ENCODE data around the gene APPL2. TPM values are rescaled to one million over a fixed set of nuclear protein-coding genes. Genes with fewer than 3 reads are reported as not detected.

The APPL2 gene
- total RNA-seq, 2 experiments from 2014 or later = 13.9 to 17.2 TPM

GRCh38 chr12:105162174-105162573, 73.8 kb downstream of the APPL2 start:
- CTCF ChIA-PET = interaction anchor here (0.6 kb wide), 2 partner anchors 26 to 149 kb away, joined by 3 read pairs; no protein-coding TSS in a partner anchor

GRCh38 chr12:105158876-105159275, 77.1 kb downstream of the APPL2 start:
- Mint-ChIP-seq H3K9me3 (ENCODE audit: low read depth) (no peaks in the 10 kb centered on the region), H3K36me3 (ENCODE audit: low read depth) (peaks cover 34% of the 10 kb centered on the region), H3K27me3 (no peaks in the 10 kb centered on the region), H3K27ac (no peak overlapping the region), H3K4me1 (peaks cover 8% of the 10 kb centered on the region), H3K4me3 (no peak overlapping the region)
- POLR2A ChIA-PET = no interaction called here
- ATAC-seq (no peak), DNase-seq (no peak)
- CTCF ChIA-PET = no interaction called here
- intact Hi-C loops (cut with DNase I, micrococcal nuclease) = no loop called here

More at GRCh38 chr12:105162174-105162573, 73.8 kb downstream of the APPL2 start:
- Mint-ChIP-seq H3K4me1 (peaks cover 11% of the 10 kb centered on the region), H3K4me3 (no peak overlapping the region), H3K9me3 (ENCODE audit: low read depth) (no peaks in the 10 kb centered on the region), H3K27ac (no peak overlapping the region), H3K36me3 (ENCODE audit: low read depth) (peaks cover 29% of the 10 kb centered on the region), H3K27me3 (no peaks in the 10 kb centered on the region)
- POLR2A ChIA-PET = no interaction called here
- intact Hi-C loops (cut with DNase I, micrococcal nuclease) = no loop called here
- no peak for DNase-seq
- no peak for ATAC-seq

- POLR2A ChIA-PET = no interaction called here
- H3K4me1 Mint-ChIP-seq = peaks cover 6% of the 10 kb centered on the region
- H3K27me3 Mint-ChIP-seq = no peaks in the 10 kb centered on the region
- ATAC-seq (no peak), DNase-seq (no peak)
- peaks cover 35% of the 10 kb centered on the region for H3K36me3 Mint-ChIP-seq (ENCODE audit: low read depth)
- CTCF ChIA-PET = no interaction called here
- H3K9me3 Mint-ChIP-seq (ENCODE audit: low read depth) = no peaks in the 10 kb centered on the region
- H3K4me3 Mint-ChIP-seq = no peak overlapping the region
- intact Hi-C loops (cut with DNase I, micrococcal nuclease) = no loop called here
- no peak overlapping the region for H3K27ac Mint-ChIP-seq
These were observed 78.4 kb downstream of the APPL2 start for GRCh38 chr12:105157606-105158005.

- POLR2A ChIA-PET = no interaction called here
- Mint-ChIP-seq H3K27ac (no peak overlapping the region), H3K27me3 (no peaks in the 10 kb centered on the region), H3K36me3 (ENCODE audit: low read depth) (peaks cover 30% of the 10 kb centered on the region), H3K4me1 (peaks cover 6% of the 10 kb centered on the region), H3K9me3 (ENCODE audit: low read depth) (no peaks in the 10 kb centered on the region), H3K4me3 (no peak overlapping the region)
- intact Hi-C loops (cut with DNase I, micrococcal nuclease) = no loop called here
- DNase-seq = no peak
- ATAC-seq = no peak
- CTCF ChIA-PET = no interaction called here
These were observed 79.7 kb downstream of the APPL2 start for GRCh38 chr12:105156260-105156659.

- CTCF ChIA-PET = no interaction called here
These were observed 93.7 kb downstream of the APPL2 start for GRCh38 chr12:105142259-105142658.

GRCh38 chr12:105141320-105141922, 94.6 kb downstream of the APPL2 start:
- no peak for DNase-seq
- Mint-ChIP-seq H3K4me3 (no peak overlapping the region), H3K9me3 (ENCODE audit: low read depth) (no peaks in the 10 kb centered on the region), H3K27ac (no peak overlapping the region), H3K27me3 (no peaks in the 10 kb centered on the region), H3K4me1 (peaks cover 3% of the 10 kb centered on the region), H3K36me3 (ENCODE audit: low read depth) (peaks cover 25% of the 10 kb centered on the region)
- POLR2A ChIA-PET = no interaction called here
- CTCF ChIA-PET = interaction anchor here (1.7 kb wide), 1 partner anchor 20 kb away, joined by 3 read pairs; no protein-coding TSS in a partner anchor
- intact Hi-C loops (cut with DNase I, micrococcal nuclease) = no loop called here
- no peak for ATAC-seq

More at GRCh38 chr12:105142259-105142658, 93.7 kb downstream of the APPL2 start:
- Mint-ChIP-seq H3K36me3 (ENCODE audit: low read depth) (peaks cover 27% of the 10 kb centered on the region), H3K27ac (no peak overlapping the region), H3K27me3 (no peaks in the 10 kb centered on the region), H3K9me3 (ENCODE audit: low read depth) (no peaks in the 10 kb centered on the region), H3K4me1 (no peaks in the 10 kb centered on the region), H3K4me3 (no peak overlapping the region)
- ATAC-seq (no peak), DNase-seq (no peak)
- POLR2A ChIA-PET = no interaction called here
- intact Hi-C loops (cut with DNase I, micrococcal nuclease) = no loop called here

- no peak for DNase-seq
- ChIA-PET CTCF (interaction anchor here (0.8 kb wide), 1 partner anchor 82 kb away, joined by 3 read pairs; no protein-coding TSS in a partner anchor), POLR2A (no interaction called here)
- no peak for ATAC-seq
- peaks cover 4% of the 10 kb centered on the region for H3K4me1 Mint-ChIP-seq
- H3K4me3 Mint-ChIP-seq = no peak overlapping the region
- peaks cover 34% of the 10 kb centered on the region for H3K36me3 Mint-ChIP-seq (ENCODE audit: low read depth)
- H3K27ac Mint-ChIP-seq = no peak overlapping the region
- intact Hi-C loops (cut with DNase I, micrococcal nuclease) = no loop called here
- H3K27me3 Mint-ChIP-seq = no peaks in the 10 kb centered on the region
- H3K9me3 Mint-ChIP-seq (ENCODE audit: low read depth) = no peaks in the 10 kb centered on the region
These were observed 97.7 kb downstream of the APPL2 start for GRCh38 chr12:105138248-105138647.

Other genes starting within 250 kb of the APPL2 start
- 10 to 100 TPM; 31.1 to 35.2 TPM for gene NOPCHAP1, start 249.9 kb downstream of the APPL2 start, total RNA-seq
- gene ALDH1L2, start 151.7 kb downstream of the APPL2 start, total RNA-seq = 1 to 10 TPM; 7.1 to 7.6 TPM
- gene WASHC4, start 128.4 kb downstream of the APPL2 start, total RNA-seq = 10 to 100 TPM; 29.6 to 35.9 TPM
- 10 to 100 TPM; 53.8 to 59.9 TPM for gene C12orf75, start 94.5 kb upstream of the APPL2 start, total RNA-seq